HG03060 (cell line): ENCODE data around the gene INO80B.

Experiments used
- ATAC-seq: cut with Tn5 transposase; IDR thresholded peaks from one replicate; pipeline ENCODE4 v1.9.1; 2021; ENCODE audit warnings: low read depth, moderate number of reproducible peaks; ENCODE audit not compliant: unreplicated experiment

INO80B gene

DNA sequence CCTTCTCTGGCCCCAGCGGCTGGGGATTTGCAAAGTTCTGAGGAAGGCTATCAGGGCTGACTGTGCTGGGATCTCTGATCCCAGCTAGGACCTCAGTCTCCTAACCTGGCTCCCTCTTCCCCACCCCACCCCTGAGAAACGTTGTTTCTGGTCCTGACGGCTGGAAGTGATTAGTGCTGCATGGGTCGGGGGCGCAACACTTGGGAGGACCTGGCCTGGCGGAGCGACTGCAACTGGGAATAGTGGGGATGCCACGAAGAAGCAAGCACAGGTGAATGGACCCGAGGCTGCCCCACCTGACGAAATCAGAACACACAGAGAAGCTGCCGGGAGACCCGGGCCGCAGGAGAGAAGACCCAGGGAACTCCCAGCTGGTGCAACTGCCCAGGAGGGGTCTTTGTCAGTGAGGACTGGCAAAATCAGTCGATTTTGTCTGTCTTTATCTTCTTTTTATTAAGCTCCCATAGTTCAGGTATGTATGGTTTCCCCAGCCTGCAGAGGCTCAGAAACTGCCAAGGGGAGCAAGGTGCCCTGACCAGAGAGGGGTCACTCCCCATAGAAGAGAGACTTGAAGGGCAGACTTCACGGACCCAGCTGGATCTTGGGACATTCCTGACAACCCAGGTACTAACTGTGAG lies 45.2 kb downstream of the INO80B start:
- ATAC-seq: no peak

DNA sequence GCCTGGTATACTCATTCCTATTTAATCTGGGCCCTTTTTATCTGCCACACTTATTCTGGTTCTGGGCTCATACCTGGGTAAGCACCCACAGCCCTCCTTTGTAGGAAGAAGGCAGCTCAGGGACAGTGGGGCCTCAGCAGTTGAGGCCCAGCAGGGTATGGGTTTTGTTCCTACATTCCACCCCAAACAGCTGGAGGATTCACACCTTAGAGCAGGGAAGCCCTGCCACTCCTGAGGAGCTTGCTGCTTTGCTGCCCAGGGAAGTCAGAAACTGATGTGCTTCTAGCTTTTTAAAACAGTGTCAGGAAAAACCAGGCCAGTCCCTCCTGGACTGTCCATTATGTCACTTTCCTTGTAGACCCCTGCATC lies 45.7 kb downstream of the INO80B start:
- no peak for ATAC-seq

DNA sequence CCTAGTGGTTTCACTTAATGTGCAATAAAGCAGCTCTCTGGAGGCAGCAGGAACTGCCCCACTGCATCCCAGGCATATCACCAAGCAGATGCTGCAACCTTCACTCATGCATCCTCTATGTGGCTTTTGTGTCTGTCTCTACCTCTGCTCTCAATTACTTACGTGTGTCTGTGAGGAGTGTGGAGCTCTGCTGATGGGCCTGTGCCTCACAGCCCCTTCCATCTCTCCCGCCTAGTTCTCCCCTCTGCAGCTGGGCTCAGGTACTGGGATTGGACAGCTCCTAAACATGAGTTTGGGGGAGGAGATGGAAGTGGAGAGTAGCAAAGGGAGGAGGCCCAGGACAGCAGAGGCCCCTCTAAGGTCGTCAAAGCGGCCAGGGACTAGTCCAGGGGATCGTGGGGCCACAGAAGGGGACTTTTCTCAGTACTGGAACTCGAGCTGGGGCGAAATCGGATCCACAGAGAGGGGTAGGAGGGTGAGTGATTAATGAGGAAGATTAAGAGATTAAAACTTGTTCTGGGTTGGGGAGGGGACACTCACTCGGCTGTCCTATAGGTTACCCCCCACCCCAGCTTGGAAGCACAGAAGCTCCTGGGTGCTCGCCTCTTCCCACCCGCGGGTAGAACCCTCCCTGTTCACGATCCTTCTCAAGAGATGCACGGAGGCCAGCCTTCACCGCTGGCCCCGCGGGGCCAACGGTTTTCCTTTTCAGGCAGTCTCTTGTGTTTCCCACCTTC lies 46.6 kb downstream of the INO80B start:
- no peak for ATAC-seq

DNA sequence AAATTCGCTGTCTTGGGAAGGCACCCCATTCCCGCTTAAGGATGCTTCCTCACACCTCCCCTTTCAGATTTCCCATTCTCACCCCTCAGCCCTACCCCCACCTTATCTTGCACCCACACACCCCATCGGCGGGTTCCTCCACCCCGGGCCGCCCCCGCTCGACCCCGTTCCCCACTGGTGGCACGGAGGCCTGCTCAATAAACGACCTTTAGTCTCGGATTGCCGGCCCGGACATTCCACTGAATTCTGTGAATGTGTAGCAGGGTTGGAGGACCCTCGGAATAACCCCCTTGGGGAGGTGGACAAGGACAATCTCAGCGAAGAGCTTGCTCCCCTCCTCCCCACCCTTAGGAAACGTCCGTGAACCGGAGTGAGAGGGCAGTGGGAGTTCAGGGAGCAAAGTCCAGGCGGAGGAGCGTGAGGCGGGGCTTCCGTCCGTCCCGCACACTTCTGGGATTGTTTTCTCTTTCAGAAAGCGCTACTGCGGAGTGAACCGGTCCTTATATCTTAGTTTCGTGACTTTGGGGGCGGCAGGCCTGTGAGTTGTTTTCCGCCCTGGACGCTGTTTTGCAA lies 47.3 kb downstream of the INO80B start:
- ATAC-seq: no peak

DNA sequence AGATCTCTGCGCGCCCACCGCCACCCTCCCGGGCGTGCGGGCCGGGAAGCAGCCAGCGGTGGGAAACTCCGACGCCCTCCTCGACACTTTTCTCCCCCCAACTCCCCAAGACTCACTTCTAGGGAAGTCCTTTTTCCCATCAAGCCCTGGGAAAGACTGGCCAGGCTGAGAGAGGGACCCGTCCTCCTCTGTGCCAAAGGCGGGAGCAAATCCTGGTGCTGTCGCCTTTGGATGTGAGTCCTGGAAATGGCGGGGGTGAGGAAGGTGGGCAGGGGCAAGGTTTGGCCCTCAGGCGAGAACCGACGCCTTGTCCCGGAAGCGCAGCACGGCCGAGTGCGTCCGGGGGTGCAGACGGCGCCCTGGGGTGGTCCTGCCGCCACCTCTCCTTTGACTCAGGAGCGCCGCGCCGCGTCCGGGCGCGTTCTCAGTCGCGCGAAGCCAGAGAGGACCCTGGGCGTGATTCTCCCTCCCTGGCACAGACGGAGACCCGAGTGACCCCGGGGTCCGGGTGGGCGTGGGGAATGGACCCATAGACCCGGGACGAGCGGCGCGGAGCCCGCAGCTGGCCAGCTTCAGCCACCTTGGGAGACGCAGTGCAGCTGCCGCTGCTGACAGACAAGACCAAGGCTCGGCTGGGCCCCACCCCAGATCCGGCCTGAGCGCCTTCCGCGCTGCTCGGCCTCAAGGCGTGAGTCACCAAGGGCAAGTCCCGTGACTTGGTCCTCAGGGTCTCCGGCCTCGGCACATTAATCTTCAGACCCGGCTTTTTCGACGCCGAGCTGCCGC lies 48.0 kb downstream of the INO80B start:
- ATAC-seq: no peak

DNA sequence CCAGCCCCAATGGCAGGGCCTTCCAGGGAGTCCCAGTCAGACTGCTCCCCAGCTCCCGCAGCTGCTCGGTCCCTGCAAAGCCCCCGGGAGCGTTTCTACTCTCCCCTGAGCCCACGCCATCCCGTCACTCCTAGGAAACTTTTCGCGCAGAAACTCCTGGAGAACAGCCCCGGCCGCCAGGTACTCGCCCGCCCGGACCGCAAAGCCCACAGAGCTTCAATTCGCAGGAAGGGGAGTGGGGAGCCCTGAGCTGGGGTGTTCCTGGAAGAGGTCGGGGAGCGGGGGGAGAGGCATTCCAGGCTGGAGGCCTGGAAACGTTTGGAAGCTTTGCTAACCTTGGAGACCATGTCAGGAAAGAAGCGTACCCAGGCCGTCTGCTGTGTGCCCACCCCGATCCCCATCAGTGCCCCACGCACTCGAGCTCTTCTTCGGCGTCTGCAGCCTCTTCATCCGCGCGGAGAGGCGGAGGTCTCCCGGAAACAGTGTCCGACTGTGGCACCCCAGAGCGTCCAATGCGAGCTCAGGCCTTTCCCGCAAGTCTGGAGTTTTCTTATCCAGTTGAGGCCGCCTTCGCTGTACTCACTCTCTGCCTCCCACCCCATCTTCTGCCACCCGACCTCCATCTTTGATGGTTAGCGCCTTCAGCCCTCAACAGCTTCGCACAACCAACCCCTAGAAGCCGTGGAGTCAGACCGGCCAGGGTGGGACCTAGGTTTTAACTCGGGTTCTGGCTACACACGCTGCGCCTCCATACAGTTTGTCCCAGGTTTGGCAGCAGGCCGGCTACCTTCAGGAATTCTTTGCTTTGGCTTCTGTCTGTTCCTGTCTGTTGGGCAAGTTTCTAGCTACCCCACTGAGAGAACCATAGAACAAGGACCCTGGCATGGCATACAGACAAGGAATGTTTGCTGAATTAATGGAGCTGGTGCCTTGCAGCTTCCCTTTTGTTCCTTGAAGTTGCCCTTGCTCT lies 48.9 kb downstream of the INO80B start:
- ATAC-seq: no peak

DNA sequence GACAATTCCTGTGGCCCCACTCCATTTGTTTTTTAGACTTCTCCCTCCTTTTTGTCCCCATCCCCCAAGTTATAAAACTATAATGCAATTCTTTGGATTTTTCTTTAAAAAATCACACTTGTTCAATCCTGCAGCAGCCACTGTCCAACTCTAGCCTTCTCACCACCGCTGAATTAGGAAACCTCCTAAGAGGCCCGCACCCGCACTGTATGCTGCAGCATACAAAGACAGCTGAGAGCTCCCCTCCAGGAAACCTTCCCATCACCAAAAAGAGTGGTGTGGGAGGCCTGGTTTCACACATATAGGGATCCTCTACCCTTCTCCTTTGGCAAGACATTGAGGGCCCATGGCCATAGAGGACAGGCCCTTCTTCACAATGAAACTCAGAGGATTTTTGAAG lies 49.7 kb downstream of the INO80B start:
- no peak for ATAC-seq

DNA sequence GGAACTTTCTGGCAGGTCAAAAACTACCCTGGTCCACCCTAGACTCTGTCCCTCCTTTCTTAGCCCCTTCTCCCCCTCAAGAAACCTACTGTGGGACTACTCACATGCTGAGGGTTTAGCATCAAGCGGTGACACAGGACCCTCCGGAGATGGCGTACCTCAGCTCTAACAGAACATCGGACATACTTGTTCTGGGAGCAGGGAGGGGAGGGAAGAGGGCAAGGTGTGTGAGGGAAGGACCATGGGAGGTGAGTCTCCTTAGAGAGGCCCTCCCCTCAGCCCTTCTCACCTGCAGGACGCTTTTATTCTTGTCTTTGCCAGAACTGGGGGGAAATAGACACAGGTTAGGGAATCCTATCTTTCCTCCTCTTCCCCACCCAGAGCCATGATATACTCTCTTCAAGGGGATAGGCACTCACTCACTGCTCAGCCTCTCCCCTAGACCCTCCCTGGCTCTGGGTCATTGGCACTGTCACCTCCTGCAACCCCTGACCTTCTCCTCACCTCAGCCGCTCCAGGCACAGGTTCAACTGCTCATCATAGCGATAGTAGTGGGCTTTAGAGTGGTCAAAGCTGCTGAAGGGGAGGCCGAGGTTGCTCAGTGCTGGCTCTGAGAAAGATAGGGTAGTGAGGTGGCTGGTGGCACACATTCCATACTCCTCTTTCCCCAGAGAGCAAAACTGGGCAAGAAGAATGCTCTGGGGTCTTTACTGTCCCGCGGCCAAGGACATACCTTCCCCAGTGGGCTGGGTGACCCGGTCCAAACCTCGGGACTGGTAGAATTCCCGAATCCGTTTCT lies 50.8 kb downstream of the INO80B start:
- ATAC-seq: no peak

DNA sequence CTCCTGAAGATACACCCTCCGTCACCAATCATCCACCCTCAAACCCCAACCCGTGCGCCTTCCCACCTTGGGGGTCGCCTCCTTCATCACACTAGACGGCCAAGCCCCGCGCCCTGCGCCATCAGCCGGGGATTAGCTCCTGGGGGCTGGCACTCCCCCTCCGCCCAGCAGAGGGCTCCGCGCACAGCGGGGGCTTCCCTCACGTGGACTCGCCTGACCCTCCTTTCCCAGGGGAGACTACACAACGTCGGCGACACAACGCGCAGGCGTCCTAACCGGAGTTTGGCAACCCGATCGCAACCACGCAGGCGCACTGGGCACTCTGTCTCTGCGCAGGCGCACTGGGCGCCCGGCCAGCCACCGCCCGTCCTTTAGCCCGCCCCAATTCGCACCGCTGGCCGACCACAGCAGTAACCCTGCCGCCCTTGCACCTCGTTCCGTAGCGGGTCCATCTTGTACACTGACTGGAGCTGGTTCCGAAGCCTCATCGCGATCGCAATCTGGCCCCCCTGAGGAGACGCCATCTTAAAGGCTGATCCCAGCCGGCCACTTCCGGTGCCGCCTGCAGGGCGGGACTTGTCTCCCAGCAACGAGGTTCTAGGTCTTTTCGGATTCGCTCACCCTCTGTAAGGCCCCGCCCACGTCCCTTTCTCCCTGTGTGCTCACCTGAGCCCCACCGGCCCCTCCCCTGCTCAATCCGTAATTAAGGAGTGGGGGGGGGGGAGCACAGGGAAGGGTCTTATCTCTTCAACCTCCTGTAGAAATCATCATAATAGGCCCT lies 52.4 kb downstream of the INO80B start, which contains the start of gene PCGF1:
Gene PCGF1 (minus strand): TSS at position 551 of the 781 bp plus-strand sequence. CDS start 27 bp downstream, at position 524.
- ATAC-seq: peak; percentile 80
